AG09309 (cell line): ENCODE results near the gene XPC.

Experiments
- DNase-seq: peaks from one replicate; pipeline ENCODE4 v3.0.0-alpha.2; 2010; ENCODE audit warnings: low read depth
- H3K4me3 ChIP-seq: 2 replicates; pipeline ENCODE4 v1.5.1; 2011; ENCODE audit warnings: mild to moderate bottlenecking, low read depth, low read length, moderate library complexity; ENCODE audit not compliant: control insufficient read depth
- CTCF ChIP-seq: IDR thresholded peaks from 2 replicates; pipeline ENCODE4 v1.5.1; 2011; ENCODE audit warnings: mild to moderate bottlenecking, low read depth, low read length, inconsistent platforms; ENCODE audit not compliant: insufficient read depth, control insufficient read depth; ENCODE audit errors: missing control alignments

Gene XPC

GRCh38 chr3:14156843-14157561, 21.4 kb downstream of the XPC start:
- TF ChIP-seq CTCF, result no peak
- H3K4me3 ChIP-seq, result no peak overlapping the region
- no peak for DNase-seq

- DNase-seq, result no peak
- TF ChIP-seq CTCF, result no peak
- H3K4me3 ChIP-seq, result no peak overlapping the region
These were observed 22.2 kb downstream of the XPC start for GRCh38 chr3:14156201-14156600.

- no peak for DNase-seq
- no peak overlapping the region for H3K4me3 ChIP-seq
- TF ChIP-seq CTCF, result no peak
These were observed 23.4 kb downstream of the XPC start for GRCh38 chr3:14154895-14155440.

GRCh38 chr3:14154276-14154675, 24.1 kb downstream of the XPC start:
- H3K4me3 ChIP-seq, result no peak overlapping the region
- DNase-seq, result no peak
- TF ChIP-seq CTCF, result no peak

- H3K4me3 ChIP-seq, result no peak overlapping the region
- no peak for TF ChIP-seq CTCF
- no peak for DNase-seq
These were observed 24.7 kb downstream of the XPC start for GRCh38 chr3:14153663-14154062.

GRCh38 chr3:14152963-14153355, 25.4 kb downstream of the XPC start:
- H3K4me3 ChIP-seq, result no peak overlapping the region
- no peak for TF ChIP-seq CTCF
- no peak for DNase-seq
